Neural progenitor cell (in vitro differentiated cells): ENCODE results near the gene TNNC2.

ENCODE experiments used
- CTCF ChIP-seq: fragments of 200-600 bp; sonication (generic); IDR thresholded peaks from 2 replicates; pipeline ENCODE4 v1.5.1; 2017; ENCODE audit warnings: antibody characterized with exemption, mild to moderate bottlenecking
- EZH2 ChIP-seq: fragments of 200-600 bp; sonication (generic); IDR thresholded peaks from 2 replicates; pipeline ENCODE4 v1.6.1; 2017; ENCODE audit warnings: antibody characterized with exemption, mild to moderate bottlenecking, moderate library complexity
- EZH2phosphoT487 ChIP-seq: fragments of 200-600 bp; sonication (generic); IDR thresholded peaks from 2 replicates; pipeline ENCODE4 v1.6.1; 2017; ENCODE audit warnings: antibody characterized with exemption

DNA sequence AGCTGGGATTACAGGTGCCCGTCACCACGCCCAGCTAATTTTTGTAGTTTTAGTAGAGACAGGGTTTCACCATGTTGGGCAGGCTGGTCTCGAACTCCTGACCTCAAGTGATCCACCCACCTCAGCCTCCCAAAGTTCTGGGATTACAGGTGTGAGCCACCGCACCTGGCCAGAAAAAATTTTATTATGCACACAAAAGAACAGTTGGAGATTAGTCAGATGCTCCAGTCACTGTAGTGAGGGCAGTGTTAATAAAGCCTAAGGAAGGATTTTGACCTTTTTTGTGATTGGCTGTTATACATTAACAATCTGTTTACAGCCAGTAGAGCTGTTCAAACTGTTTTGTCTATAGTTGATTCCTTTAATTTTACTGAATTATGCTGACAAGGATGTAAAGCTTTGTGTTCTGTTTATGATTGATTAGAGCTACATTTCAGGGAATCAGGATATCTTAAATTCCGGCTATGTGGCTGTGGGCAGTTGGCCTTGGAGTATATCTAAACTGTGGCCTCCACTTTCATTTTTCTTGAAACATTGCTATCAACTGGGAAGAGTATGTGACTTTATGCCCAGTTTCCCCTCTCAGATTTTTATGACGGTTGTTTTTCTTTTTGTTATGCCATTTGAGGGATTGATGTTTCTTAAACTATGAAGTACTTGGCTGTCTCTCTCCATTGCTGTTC lies 40.2 kb upstream of the TNNC2 start:
- no peak for TF ChIP-seq CTCF
- no peak for TF ChIP-seq EZH2phosphoT487
- TF ChIP-seq EZH2, result no peak
